ENCODE measurements around the gene USP17L25.
"Not testable (repeated sequence)": the region's sequence is repeated elsewhere in the genome, so short reads cannot be mapped to it uniquely, and the experiment has no call there.

Gene USP17L25

GRCh38 chr4:9329611-9330010, at the start of gene USP17L25:
USP17L25 (plus strand) TSS chr4:9329911; CDS start chr4:9329911, 0 bp downstream.
- DNase-seq (ENCODE audit: low read depth in 3 of 3), result not testable (repeated sequence)

- not testable (repeated sequence) for DNase-seq (ENCODE audit: low read depth in 3 of 3)
Observed at GRCh38 chr4:9324191-9324590, 5.5 kb upstream of the USP17L25 start.

GRCh38 chr4:9324865-9325264, 4.8 kb upstream of the USP17L25 start, which contains the start of gene USP17L24:
USP17L24 (plus strand) TSS chr4:9325165; CDS start chr4:9325165, 0 bp downstream.
- not testable (repeated sequence) for DNase-seq (ENCODE audit: low read depth in 3 of 3)

- DNase-seq (ENCODE audit: low read depth in 3 of 3), result not testable (repeated sequence)
Observed at GRCh38 chr4:9334358-9334757, 4.6 kb downstream of the USP17L25 start, which contains the start of gene USP17L26. USP17L26 (plus strand) TSS chr4:9334658; CDS start chr4:9334658, 0 bp downstream.

GRCh38 chr4:9339103-9339502, 9.4 kb downstream of the USP17L25 start, which contains the start of gene USP17L5:
USP17L5 (plus strand) TSS chr4:9339403; CDS start chr4:9339403, 0 bp downstream.
- not testable (repeated sequence) for DNase-seq (ENCODE audit: low read depth in 3 of 3)

GRCh38 chr4:9343848-9344247, 14.1 kb downstream of the USP17L25 start, which contains the start of gene USP17L27:
USP17L27 (plus strand) TSS chr4:9344148; CDS start chr4:9344148, 0 bp downstream.
- DNase-seq (ENCODE audit: low read depth in 3 of 3), result not testable (repeated sequence)

- DNase-seq (ENCODE audit: low read depth in 3 of 3), result not testable (repeated sequence)
Observed at GRCh38 chr4:9348593-9348992, 18.9 kb downstream of the USP17L25 start, which contains the start of gene USP17L28. USP17L28 (plus strand) TSS chr4:9348893; CDS start chr4:9348893, 0 bp downstream.

- not testable (repeated sequence) for DNase-seq (ENCODE audit: low read depth in 3 of 3)
Observed at GRCh38 chr4:9350866-9351265, 21.2 kb downstream of the USP17L25 start.

- DNase-seq (ENCODE audit: low read depth in 3 of 3), result not testable (repeated sequence)
Observed at GRCh38 chr4:9353338-9353737, 23.6 kb downstream of the USP17L25 start, which contains the start of gene USP17L29. USP17L29 (plus strand) TSS chr4:9353638; CDS start chr4:9353638, 0 bp downstream.

GRCh38 chr4:9362829-9363228, 33.1 kb downstream of the USP17L25 start, which contains the start of gene USP17L30:
USP17L30 (plus strand) TSS chr4:9363129; CDS start chr4:9363129, 0 bp downstream.
- DNase-seq (ENCODE audit: low read depth in 3 of 3), result not testable (repeated sequence)

GRCh38 chr4:9379881-9380280, 50.2 kb downstream of the USP17L25 start:
- not testable (repeated sequence) for DNase-seq (ENCODE audit: low read depth in 3 of 3)

Measured in stimulated activated CD4-positive, alpha-beta T cell treated with anti-CD3 and anti-CD28 coated beads, TNF-alpha, amount 100 ng/mL, for 24 hours (primary cell).